Measurements from ENCODE around the gene PRKG1.

The PRKG1 gene

DNA sequence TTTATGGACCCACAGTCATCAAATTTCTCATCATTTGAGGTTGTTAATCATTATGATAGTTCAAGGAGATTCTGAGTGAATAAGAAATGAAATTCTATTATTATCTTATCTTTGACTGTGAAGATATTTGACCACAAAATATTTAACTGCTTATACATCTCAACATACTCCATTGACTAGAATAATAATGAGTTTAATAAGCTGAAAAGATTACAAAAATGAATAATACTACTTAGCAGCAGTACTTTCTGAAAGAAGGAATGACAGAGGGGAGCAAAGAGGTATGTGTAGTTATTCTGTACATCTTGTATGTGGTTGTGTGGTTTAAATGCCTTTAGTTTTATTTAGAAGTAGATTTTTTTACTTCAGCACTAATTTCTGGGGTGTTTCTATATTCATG, 214.2 kb downstream of the PRKG1 start:
- Histone ChIP-seq H3K9ac (ENCODE audit: low read length) (no peak overlapping the region), H4K20me1 (ENCODE audit: low read depth, low read length) (no peaks in the 10 kb centered on the region), H3K36me3 (ENCODE audit: low read length) (no peaks in the 10 kb centered on the region), H3F3A (ENCODE audit: insufficient read depth) (no peaks in the 10 kb centered on the region), H2AFZ (ENCODE audit: low read depth, low read length, severe bottlenecking) (no peak overlapping the region), H3K4me3 (ENCODE audit: insufficient read depth, low read length, poor library complexity, severe bottlenecking) (no peak overlapping the region), H3K4me2 (ENCODE audit: low read depth, low read length, poor library complexity, severe bottlenecking) (no peak overlapping the region), H3K27ac (ENCODE audit: low read depth, low read length) (no peak overlapping the region), H3K79me2 (ENCODE audit: insufficient read depth, low read length) (no peaks in the 10 kb centered on the region), H3K9me2 (replicated peaks; ENCODE audit: insufficient read depth, low read length) (0 out of 2 replicates have a peak, but pooled peaks cover 2% of the 10 kb centered on the region), H3K27me3 (ENCODE audit: low read length) (no peaks in the 10 kb centered on the region), H3K9me3 (ENCODE audit: insufficient read depth, low read length) (0 out of 2 replicates have a peak, but pooled peaks cover 4% of the 10 kb centered on the region)
- TF ChIP-seq, protein P1, sequence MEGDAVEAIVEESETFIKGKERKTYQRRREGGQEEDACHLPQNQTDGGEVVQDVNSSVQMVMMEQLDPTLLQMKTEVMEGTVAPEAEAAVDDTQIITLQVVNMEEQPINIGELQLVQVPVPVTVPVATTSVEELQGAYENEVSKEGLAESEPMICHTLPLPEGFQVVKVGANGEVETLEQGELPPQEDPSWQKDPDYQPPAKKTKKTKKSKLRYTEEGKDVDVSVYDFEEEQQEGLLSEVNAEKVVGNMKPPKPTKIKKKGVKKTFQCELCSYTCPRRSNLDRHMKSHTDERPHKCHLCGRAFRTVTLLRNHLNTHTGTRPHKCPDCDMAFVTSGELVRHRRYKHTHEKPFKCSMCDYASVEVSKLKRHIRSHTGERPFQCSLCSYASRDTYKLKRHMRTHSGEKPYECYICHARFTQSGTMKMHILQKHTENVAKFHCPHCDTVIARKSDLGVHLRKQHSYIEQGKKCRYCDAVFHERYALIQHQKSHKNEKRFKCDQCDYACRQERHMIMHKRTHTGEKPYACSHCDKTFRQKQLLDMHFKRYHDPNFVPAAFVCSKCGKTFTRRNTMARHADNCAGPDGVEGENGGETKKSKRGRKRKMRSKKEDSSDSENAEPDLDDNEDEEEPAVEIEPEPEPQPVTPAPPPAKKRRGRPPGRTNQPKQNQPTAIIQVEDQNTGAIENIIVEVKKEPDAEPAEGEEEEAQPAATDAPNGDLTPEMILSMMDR (IDR thresholded peaks at IDR 0.05; ENCODE audit: insufficient read depth, low read length, poor library complexity, severe bottlenecking): no peak
- no peak for TF ChIP-seq EZH2phosphoT487 (conservative IDR thresholded peaks at IDR 0.05; ENCODE audit: low read length)

DNA sequence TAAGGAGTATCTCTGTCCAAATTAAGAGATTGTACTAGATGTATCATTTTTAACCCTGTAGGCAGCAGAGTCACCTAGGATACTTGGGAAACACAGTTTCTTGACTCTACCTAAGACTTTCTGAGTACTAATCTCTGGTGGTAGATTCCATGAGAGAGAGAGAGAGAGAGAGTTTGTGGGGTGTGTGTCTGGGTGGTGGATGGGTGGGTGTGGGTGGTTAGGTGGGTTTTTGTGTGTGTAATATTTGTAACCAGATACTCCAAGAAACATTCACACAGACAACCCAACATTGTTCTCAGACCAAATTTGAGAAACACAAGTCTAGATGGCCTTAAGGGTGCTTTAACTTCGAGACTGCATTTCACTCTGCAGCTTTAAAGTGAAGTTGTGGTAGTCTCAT, 215.2 kb downstream of the PRKG1 start:
- Histone ChIP-seq H3K79me2 (ENCODE audit: insufficient read depth, low read length) (no peaks in the 10 kb centered on the region), H3K36me3 (ENCODE audit: low read length) (no peaks in the 10 kb centered on the region), H3K9ac (ENCODE audit: low read length) (no peak overlapping the region), H3K9me3 (ENCODE audit: insufficient read depth, low read length) (0 out of 2 replicates have a peak, but pooled peaks cover 6% of the 10 kb centered on the region), H3K4me2 (ENCODE audit: low read depth, low read length, poor library complexity, severe bottlenecking) (no peak overlapping the region), H2AFZ (ENCODE audit: low read depth, low read length, severe bottlenecking) (no peak overlapping the region), H3K9me2 (replicated peaks; ENCODE audit: insufficient read depth, low read length) (0 out of 2 replicates have a peak, but pooled peaks cover 2% of the 10 kb centered on the region), H3K4me3 (ENCODE audit: insufficient read depth, low read length, poor library complexity, severe bottlenecking) (no peak overlapping the region), H4K20me1 (ENCODE audit: low read depth, low read length) (no peaks in the 10 kb centered on the region), H3K27me3 (ENCODE audit: low read length) (no peaks in the 10 kb centered on the region), H3F3A (ENCODE audit: insufficient read depth) (no peaks in the 10 kb centered on the region), H3K27ac (ENCODE audit: low read depth, low read length) (no peak overlapping the region)
- TF ChIP-seq, protein P1 (IDR thresholded peaks at IDR 0.05; ENCODE audit: insufficient read depth, low read length, poor library complexity, severe bottlenecking): no peak
- no peak for TF ChIP-seq EZH2phosphoT487 (conservative IDR thresholded peaks at IDR 0.05; ENCODE audit: low read length)

DNA sequence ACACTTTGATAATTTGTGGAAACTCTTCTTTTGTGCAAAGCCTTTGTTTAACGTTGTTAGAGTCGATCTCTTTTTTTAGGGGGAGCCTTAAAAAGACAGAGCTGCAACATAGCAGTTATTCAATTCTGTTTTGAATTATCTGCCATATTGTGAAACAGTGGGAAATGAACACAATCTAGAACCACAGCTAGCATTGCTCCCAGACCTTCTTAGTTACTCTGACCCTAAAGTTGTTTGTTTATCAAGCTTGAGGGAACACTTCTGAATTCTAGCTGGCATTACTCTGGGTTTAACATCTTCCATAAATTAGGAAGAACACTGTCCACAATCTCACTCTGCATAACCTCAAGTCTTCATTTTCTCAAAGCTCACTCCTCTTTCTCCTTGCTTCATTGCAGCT, 217.7 kb downstream of the PRKG1 start:
- Histone ChIP-seq H4K20me1 (ENCODE audit: low read depth, low read length) (no peaks in the 10 kb centered on the region), H3F3A (ENCODE audit: insufficient read depth) (no peaks in the 10 kb centered on the region), H3K9me2 (replicated peaks; ENCODE audit: insufficient read depth, low read length) (0 out of 2 replicates have a peak, but pooled peaks cover 2% of the 10 kb centered on the region), H3K4me3 (ENCODE audit: insufficient read depth, low read length, poor library complexity, severe bottlenecking) (no peak overlapping the region), H3K9ac (ENCODE audit: low read length) (no peak overlapping the region), H3K27ac (ENCODE audit: low read depth, low read length) (no peak overlapping the region), H3K9me3 (ENCODE audit: insufficient read depth, low read length) (0 out of 2 replicates have a peak, but pooled peaks cover 6% of the 10 kb centered on the region), H3K4me2 (ENCODE audit: low read depth, low read length, poor library complexity, severe bottlenecking) (no peak overlapping the region), H3K27me3 (ENCODE audit: low read length) (no peaks in the 10 kb centered on the region), H3K79me2 (ENCODE audit: insufficient read depth, low read length) (no peaks in the 10 kb centered on the region), H2AFZ (ENCODE audit: low read depth, low read length, severe bottlenecking) (no peak overlapping the region), H3K36me3 (ENCODE audit: low read length) (no peaks in the 10 kb centered on the region)
- TF ChIP-seq EZH2phosphoT487 (conservative IDR thresholded peaks at IDR 0.05; ENCODE audit: low read length): no peak
- TF ChIP-seq, protein P1 (IDR thresholded peaks at IDR 0.05; ENCODE audit: insufficient read depth, low read length, poor library complexity, severe bottlenecking): no peak
